ENCODE data around the gene SDHB.
A peak's percentile ranks its signal among the peaks of the same experiment; 100 is the strongest.

The SDHB gene

GRCh38 chr1:17060306-17060749, 6.5 kb upstream of the SDHB start:
- Histone ChIP-seq H3K4me3 (ENCODE audit: low read depth, low read length) (no peak overlapping the region), H3K9me3 (ENCODE audit: control insufficient read depth, insufficient read depth, low read depth, low read length) (no peaks in the 10 kb centered on the region), H3K4me1 (ENCODE audit: control insufficient read depth, insufficient read depth, low read length) (no peaks in the 10 kb centered on the region), H3K36me3 (ENCODE audit: control insufficient read depth in 2 of 2, insufficient read depth in 1 of 2, low read length in 2 of 2) (no peaks in the 10 kb centered on the region), H3K27ac (ENCODE audit: extremely low read depth, low read depth, low read length) (no peak overlapping the region)
- ChIA-PET POLR2A (interaction anchor here (0.9 kb wide), 1 partner anchor 39 kb away, joined by 3 read pairs; no protein-coding TSS in a partner anchor), CTCF (interaction anchor here (0.6 to 3.4 kb wide), 20 partner anchors 14 to 1880 kb away, joined by 3 to 17 read pairs (median 5); no protein-coding TSS in a partner anchor)
- TF ChIP-seq PRDM4 (tag by site-specific recombination; IDR thresholded peaks at IDR 0.05): peak; percentile 76
- no peak for TF ChIP-seq ZNF580 (tag by site-specific recombination; IDR thresholded peaks at IDR 0.05)

GRCh38 chr1:17059391-17060305, 5.8 kb upstream of the SDHB start:
- no peaks in the 10 kb centered on the region for H3K4me1 ChIP-seq (ENCODE audit: control insufficient read depth, insufficient read depth, low read length)
- POLR2A ChIA-PET: interaction anchor here (0.9 kb wide), 1 partner anchor 38 kb away, joined by 3 read pairs; no protein-coding TSS in a partner anchor
- H3K4me3 ChIP-seq (ENCODE audit: low read depth, low read length): no peak overlapping the region
- no peaks in the 10 kb centered on the region for H3K36me3 ChIP-seq (ENCODE audit: control insufficient read depth in 2 of 2, insufficient read depth in 1 of 2, low read length in 2 of 2)
- no peak overlapping the region for H3K27ac ChIP-seq (ENCODE audit: extremely low read depth, low read depth, low read length)
- CTCF ChIA-PET: interaction anchor here (0.6 to 3.4 kb wide), 19 partner anchors 15 to 1880 kb away, joined by 3 to 17 read pairs (median 5); no protein-coding TSS in a partner anchor
- no peaks in the 10 kb centered on the region for H3K9me3 ChIP-seq (ENCODE audit: control insufficient read depth, insufficient read depth, low read depth, low read length)
- TF ChIP-seq ZNF23 (tag by site-specific recombination; IDR thresholded peaks at IDR 0.05; ENCODE audit: borderline replicate concordance) (no peak), PRDM2 (tag by site-specific recombination; IDR thresholded peaks at IDR 0.05; ENCODE audit: borderline replicate concordance) (no peak), ZEB2 (tag by site-specific recombination; IDR thresholded peaks at IDR 0.05) (peak; percentile 20; the same call in 1 of the 2 replicates), PRDM10 (tag by site-specific recombination; IDR thresholded peaks at IDR 0.05) (peak; percentile 32; the same call in 1 of the 2 replicates), ZNF18 (tag by site-specific recombination; IDR thresholded peaks at IDR 0.05) (no peak), ZBTB6 (tag by site-specific recombination; IDR thresholded peaks at IDR 0.05) (no peak), ZBTB48 (tag by site-specific recombination; IDR thresholded peaks at IDR 0.05) (peak; percentile 70), EGR2 (tag by site-specific recombination; IDR thresholded peaks at IDR 0.05; ENCODE audit: low read depth) (peak; percentile 74), ZNF692 (tag by site-specific recombination; IDR thresholded peaks at IDR 0.05) (0 out of 2 replicates have a peak, but pooled peaks have one; percentile 34), ZNF2 (tag by site-specific recombination; IDR thresholded peaks at IDR 0.05) (0 out of 2 replicates have a peak, but pooled peaks have one; percentile 61), ZNF366 (tag by site-specific recombination; conservative IDR thresholded peaks at IDR 0.05) (no peak)

Data from HEK293 (cell line).